IMR-90 (cell line): Measurements from ENCODE around the gene NOTCH2NLA. TPM values are rescaled to one million over a fixed set of nuclear protein-coding genes. Genes with fewer than 3 reads are reported as not detected.
A peak's percentile ranks its signal among the peaks of the same experiment; 100 is the strongest.
"Not testable (repeated sequence)": the region's sequence is repeated elsewhere in the genome, so short reads cannot be mapped to it uniquely, and the experiment has no call there.

ENCODE experiments used
- ATAC-seq: fragments of 200-7000 bp; cut with Tn5 transposase; 2 replicates; pipeline ENCODE4 v1.9.1; 2020; ENCODE audit warnings: low read depth, mild to moderate bottlenecking, moderate library complexity
- Bru-seq: library from RNA; stranded (reverse); fragments of 400-500 nt; gene quantifications from one replicate; lab custom pipeline; 2021; lab: Mats Ljungman, UMichigan
- BruChase-seq, 2 experiments: library from RNA; stranded (reverse); fragments of 400-500 nt; gene quantifications; one replicate each; lab custom pipeline; 2021; lab: Mats Ljungman, UMichigan
- BruUV-seq: library from RNA; stranded (reverse); fragments of 400-500 nt; replicated peaks from 2 replicates; lab custom pipeline; 2021; lab: Mats Ljungman, UMichigan
- CTCF ChIA-PET: fragments of 300-600 bp; formaldehyde crosslinking; extraction: SDS; loops from one replicate; lab custom pipeline; 2021; ENCODE audit warnings: antibody characterized with exemption; lab: Yijun Ruan, JAX
- POLR2A ChIA-PET: fragments of 300-600 bp; sonication (Branson Sonifier 250); formaldehyde crosslinking; loops from one replicate; lab custom pipeline; 2022; ENCODE audit warnings: antibody characterized with exemption; ENCODE audit not compliant: unreplicated experiment; lab: Charles Lee
- DNase-seq: peaks from one replicate; pipeline ENCODE4 v3.0.0; 2013
- H2AFZ ChIP-seq: replicated peaks from 2 replicates; pipeline ENCODE3; 2013; ENCODE audit warnings: low read length, mild to moderate bottlenecking; ENCODE audit not compliant: poor library complexity
- H2AK5ac ChIP-seq: 2 replicates; pipeline ENCODE4 v1.6.1; 2013; ENCODE audit warnings: low read depth, low read length, inconsistent platforms
- H2AK9ac ChIP-seq: replicated peaks from 2 replicates; pipeline ENCODE3; 2013; ENCODE audit warnings: mild to moderate bottlenecking, low read depth, low read length, moderate library complexity; ENCODE audit not compliant: poor library complexity
- H2BK120ac ChIP-seq: 2 replicates; pipeline ENCODE4 v1.6.1; 2013; ENCODE audit warnings: low read depth, low read length, inconsistent platforms
- H2BK15ac ChIP-seq: 3 replicates; pipeline ENCODE4 v1.6.1; 2013; ENCODE audit warnings: low read depth, low read length, inconsistent platforms
- H2BK20ac ChIP-seq: 2 replicates; pipeline ENCODE4 v1.6.1; 2013; ENCODE audit warnings: low read depth, mild to moderate bottlenecking, inconsistent platforms, low read length, moderate library complexity
- H2BK5ac ChIP-seq: 2 replicates; pipeline ENCODE4 v1.6.1; 2013; ENCODE audit warnings: mild to moderate bottlenecking, low read depth, low read length, inconsistent platforms; ENCODE audit not compliant: poor library complexity, severe bottlenecking
- H3K14ac ChIP-seq: replicated peaks from 2 replicates; pipeline ENCODE4 v1.6.1; 2013; ENCODE audit warnings: low read depth, low read length, inconsistent platforms
- H3K18ac ChIP-seq: 2 replicates; pipeline ENCODE4 v1.6.1; 2013; ENCODE audit warnings: low read depth, low read length, control low read depth
- H3K23ac ChIP-seq: 2 replicates; pipeline ENCODE4 v1.6.1; 2013; ENCODE audit warnings: low read depth, low read length, inconsistent platforms
- H3K27ac ChIP-seq: 2 replicates; pipeline ENCODE4 v1.5.1; 2013; ENCODE audit warnings: mild to moderate bottlenecking, control low read depth, low read length; ENCODE audit not compliant: insufficient read depth
- H3K27me3 ChIP-seq: 2 replicates; pipeline ENCODE4 v1.6.1; 2013; ENCODE audit warnings: low read length; ENCODE audit not compliant: control insufficient read depth, insufficient read depth
- H3K36me3 ChIP-seq: 2 replicates; pipeline ENCODE4 v1.6.1; 2013; ENCODE audit warnings: low read length, mixed read lengths; ENCODE audit not compliant: control insufficient read depth, insufficient read depth
- H3K4ac ChIP-seq: 2 replicates; pipeline ENCODE4 v1.6.1; 2013; ENCODE audit warnings: low read depth, low read length, inconsistent platforms
- H3K4me1 ChIP-seq: 2 replicates; pipeline ENCODE4 v1.6.1; 2013; ENCODE audit warnings: low read length, mixed read lengths; ENCODE audit not compliant: control insufficient read depth, insufficient read depth
- H3K4me2 ChIP-seq: 2 replicates; pipeline ENCODE4 v1.6.1; 2013; ENCODE audit warnings: low read depth, mild to moderate bottlenecking, control low read depth, low read length, moderate library complexity
- H3K4me3 ChIP-seq: 2 replicates; pipeline ENCODE4 v1.5.1; 2013; ENCODE audit warnings: low read depth, mild to moderate bottlenecking, control low read depth, low read length, moderate library complexity; ENCODE audit not compliant: insufficient read depth
- H3K56ac ChIP-seq: 2 replicates; pipeline ENCODE4 v1.6.1; 2013; ENCODE audit warnings: low read length, inconsistent platforms; ENCODE audit not compliant: insufficient read depth; ENCODE audit errors: extremely low read depth
- H3K79me1 ChIP-seq, 2 experiments: 2 replicates each; pipeline ENCODE4 v1.6.1; 2013; ENCODE audit warnings: low read length in 2 of 2, inconsistent platforms in 1 of 2, low read depth in 1 of 2
- H3K9ac ChIP-seq: 2 replicates; pipeline ENCODE4 v1.6.1; 2013; ENCODE audit warnings: low read depth, low read length, control low read depth
- H3K9me1 ChIP-seq: 2 replicates; pipeline ENCODE4 v1.6.1; 2013; ENCODE audit warnings: low read length, inconsistent platforms; ENCODE audit not compliant: insufficient read depth
- H3K9me3 ChIP-seq: 2 replicates; pipeline ENCODE4 v1.6.1; 2013; ENCODE audit warnings: low read length; ENCODE audit not compliant: control insufficient read depth, insufficient read depth
- H4K20me1 ChIP-seq: 2 replicates; pipeline ENCODE4 v1.6.1; 2013; ENCODE audit warnings: low read length, inconsistent platforms; ENCODE audit not compliant: insufficient read depth
- H4K5ac ChIP-seq: 2 replicates; pipeline ENCODE4 v1.6.1; 2013; ENCODE audit warnings: mild to moderate bottlenecking, low read depth, low read length, control low read depth
- H4K8ac ChIP-seq, 2 experiments: 2 replicates each; pipeline ENCODE4 v1.6.1; 2013; ENCODE audit warnings: low read depth in 2 of 2, low read length in 2 of 2, control low read depth in 1 of 2, inconsistent platforms in 1 of 2
- H4K91ac ChIP-seq: 2 replicates; pipeline ENCODE4 v1.6.1; 2013; ENCODE audit warnings: low read depth, low read length, inconsistent platforms; ENCODE audit not compliant: insufficient read depth
- WGBS, 2 experiments: methylation state at CpG; one replicate each; pipeline versions ENCODE4 v1.1.5 to v1.1.7; 2013; ENCODE audit warnings: missing lambda C conversion rate in 2 of 2; ENCODE audit not compliant: insufficient read length in 1 of 2; ENCODE audit errors: extremely low coverage in 2 of 2; 5-methylcytosine and 5-hydroxymethylcytosine counted together
- dilution Hi-C: fragments of 300-500 bp; cut with HindIII; formaldehyde crosslinking; loops from one replicate; pipeline ENCODE4 v1.14.3; 2018; ENCODE audit warnings: low sequenced_read_pairs; ENCODE audit not compliant: unreplicated experiment
- in situ Hi-C: fragments of 300-500 bp; cut with MboI; formaldehyde crosslinking; loops from 3 replicates; pipeline ENCODE4 v1.14.3; 2019; ENCODE audit warnings: low sequenced_read_pairs, inconsistent platforms, mixed read lengths
- intact Hi-C: fragments of 100-400 bp; cut with micrococcal nuclease; formaldehyde crosslinking; loops from 2 replicates; pipeline ENCODE4 v1.10.0; 2022
- long read RNA-seq: library from polyadenylated mRNA; unstranded; transcript quantifications from one replicate; pipeline ENCODE4 v2.0.0, GENCODE V29; 2021; ENCODE audit not compliant: unreplicated experiment
- polyA plus RNA-seq, 3 experiments: library from polyadenylated mRNA; depleted of rRNA; stranded (reverse); fragments of >200 nt; gene quantifications; 2 replicates each; pipeline ENCODE4 v1.2.3, GENCODE V29; 2012; ENCODE audit warnings: low replicate concordance in 1 of 3
- total RNA-seq: library from RNA; depleted of rRNA; stranded (reverse); fragments of >200 nt; gene quantifications from 2 replicates; pipeline ENCODE4 v1.2.3, GENCODE V29; 2012; rRNA removed

Gene NOTCH2NLA
- total RNA-seq, result 51.7 and 55.4 TPM in 2 replicates
- 23.6 and 24.8 TPM in 2 replicates for polyA plus RNA-seq (2012; rRNA removed)
- 22.3 and 24.0 TPM in 2 replicates for polyA plus RNA-seq (2012; cell fraction: cytosol; rRNA removed)
- polyA plus RNA-seq (2012; cell fraction: nucleus; rRNA removed; ENCODE audit: low replicate concordance), result 11.7 and 12.8 TPM in 2 replicates
- percentile 75 among the genes with signal in this experiment for Bru-seq, nascent RNA
- BruChase-seq, experiment 1, labeled RNA remaining after a 6-hour chase, result percentile 86 among the genes with signal in this experiment
- BruChase-seq, experiment 2, labeled RNA remaining after a 2-hour chase, result percentile 85 among the genes with signal in this experiment
- long read RNA-seq, partial matches to known transcripts, result 1 of 9 reads
- long read RNA-seq, other reads (novel, unspliced or antisense), result 5 of 9 reads

DNA sequence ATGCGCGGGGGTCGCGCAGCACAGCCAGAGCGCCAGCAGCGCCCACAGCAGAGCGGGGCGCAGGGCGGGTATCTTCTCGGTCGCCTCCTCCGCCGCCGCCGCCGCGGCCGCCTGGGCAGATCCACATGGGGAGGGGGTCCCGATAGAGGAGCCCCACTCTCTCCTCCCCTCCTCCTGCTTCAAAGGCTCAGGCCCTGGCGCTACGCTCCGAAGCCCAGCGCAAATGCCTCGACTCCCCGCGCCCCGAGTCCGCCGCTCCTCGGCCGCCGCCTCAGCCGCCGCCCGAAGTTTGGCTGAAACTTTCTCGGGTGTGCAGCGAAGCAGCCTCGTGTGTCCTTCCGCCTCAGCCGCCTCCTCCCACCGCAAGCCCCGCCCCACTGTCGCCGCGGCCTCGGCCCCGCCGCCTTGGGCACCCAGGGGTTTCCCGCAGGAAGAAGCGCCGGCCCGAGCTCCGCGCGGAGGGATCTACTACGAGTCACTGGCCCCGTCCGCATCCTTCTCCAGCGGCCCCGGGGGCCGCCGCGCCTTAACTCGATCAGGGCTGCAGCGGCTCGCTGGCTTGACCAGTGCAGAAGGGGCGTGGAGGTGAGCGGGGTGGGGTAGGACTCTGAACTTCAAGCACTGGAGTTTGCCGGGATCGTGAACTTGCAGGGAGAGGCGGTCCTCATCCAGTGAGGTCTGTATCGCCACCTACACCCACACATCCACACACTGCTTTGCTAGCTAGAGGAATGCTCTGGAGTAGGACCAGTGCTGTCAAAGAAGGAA lies at the start of gene NOTCH2NLA:
Gene NOTCH2NLA (minus strand): TSS at position 312 of the 768 bp plus-strand sequence. CDS start 39,684 bp downstream, outside the sequence.
- H4K20me1 ChIP-seq, H2AFZ ChIP-seq, H3K79me1 ChIP-seq, H4K5ac ChIP-seq, H2BK120ac ChIP-seq, intact Hi-C loops, H2BK15ac ChIP-seq, H3K4me2 ChIP-seq, H2AK9ac ChIP-seq, DNase-seq, H3K4ac ChIP-seq, H3K27me3 ChIP-seq, dilution Hi-C loops, H3K9me3 ChIP-seq, POLR2A ChIA-PET, H2BK20ac ChIP-seq, H3K9me1 ChIP-seq, H4K8ac ChIP-seq, H3K23ac ChIP-seq, H3K18ac ChIP-seq, H4K91ac ChIP-seq, in situ Hi-C loops, H3K4me1 ChIP-seq, BruUV-seq, H3K56ac ChIP-seq, H3K36me3 ChIP-seq, H2AK5ac ChIP-seq, CTCF ChIA-PET, H3K14ac ChIP-seq: not testable (repeated sequence)
- Histone ChIP-seq H2BK5ac (peak within 1 kb of the TSS; percentile 62), H3K27ac (peak within 1 kb of the TSS; percentile 71), H3K9ac (peak within 1 kb of the TSS; percentile 70), H3K4me3 (peak within 1 kb of the TSS; percentile 79)
- no CpG with 5 or more reads among the region's 72 CpGs for WGBS, 2 experiments
- ATAC-seq, result peak; percentile 98

DNA sequence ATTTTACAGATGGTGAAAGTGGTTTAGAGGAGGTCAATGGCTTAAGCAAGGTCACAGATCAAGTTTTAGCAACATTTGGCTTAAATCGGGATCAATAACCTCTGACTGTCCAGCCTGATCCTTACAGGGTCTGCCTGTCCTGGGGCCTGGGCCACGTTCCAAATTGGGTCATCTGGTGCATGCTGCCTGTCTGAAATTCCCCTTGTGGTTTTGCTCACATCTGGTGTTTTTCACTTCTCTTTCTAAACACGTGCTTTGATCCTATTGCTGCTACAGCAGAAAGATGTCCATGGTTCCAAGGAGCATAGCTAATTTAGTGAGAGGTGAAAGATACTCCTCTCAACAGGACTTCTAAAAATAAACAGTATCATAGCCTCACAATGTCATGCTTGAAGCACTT lies 49.5 kb upstream of the NOTCH2NLA start:
- H3K9me1 ChIP-seq, H3K9ac ChIP-seq, H3K4me2 ChIP-seq, H2AFZ ChIP-seq, H2AK9ac ChIP-seq, H2AK5ac ChIP-seq, H4K5ac ChIP-seq, H2BK20ac ChIP-seq, H3K14ac ChIP-seq, H3K36me3 ChIP-seq, DNase-seq, H2BK15ac ChIP-seq, CTCF ChIA-PET, H3K27ac ChIP-seq, H4K20me1 ChIP-seq, H2BK120ac ChIP-seq, H3K27me3 ChIP-seq, H4K8ac ChIP-seq, H3K79me1 ChIP-seq, BruUV-seq, H3K9me3 ChIP-seq, in situ Hi-C loops, dilution Hi-C loops, POLR2A ChIA-PET, H3K18ac ChIP-seq, H2BK5ac ChIP-seq, H3K4me3 ChIP-seq, H3K23ac ChIP-seq, H3K4ac ChIP-seq, intact Hi-C loops, H4K91ac ChIP-seq, H3K56ac ChIP-seq, H3K4me1 ChIP-seq: not testable (repeated sequence)
- peak; percentile 73 for ATAC-seq
- no CpG with 5 or more reads among the region's 3 CpGs for WGBS, 2 experiments
